Suprapubic skin (tissue), 4 donors: ENCODE results near the gene PDCD7.

Experiments used
- EP300 ChIP-seq: sonication (generic); formaldehyde crosslinking; IDR thresholded peaks from one replicate; pipeline ENCODE4 v1.6.1; 2017; ENCODE audit warnings: antibody characterized with exemption
- POLR2A ChIP-seq, 2 donors: fragments of 450-650 bp; IDR thresholded peaks; one replicate each; pipeline ENCODE4 v1.6.1; 2017; ENCODE audit warnings: antibody characterized with exemption in 2 of 2, mild to moderate bottlenecking in 2 of 2, moderate library complexity in 2 of 2
- POLR2AphosphoS5 ChIP-seq, 3 donors: sonication (generic); formaldehyde crosslinking; IDR thresholded peaks; one replicate each; pipeline ENCODE4 v1.6.1; 2017; ENCODE audit warnings: antibody characterized with exemption in 3 of 3
- TF ChIP-seq, protein P1 (sequence below), 2 donors: fragments of 200-600 bp in 1 of 2; fragments of 450-650 bp in 1 of 2; sonication (generic) in 1 of 2; IDR thresholded peaks; one replicate each; pipeline ENCODE4 v1.5.1; 2016 to 2019; ENCODE audit warnings: antibody characterized with exemption in 2 of 2, mild to moderate bottlenecking in 1 of 2, moderate library complexity in 1 of 2

- TF ChIP-seq POLR2AphosphoS5 (IDR thresholded peaks at IDR 0.05) (no peak), POLR2A (IDR thresholded peaks at IDR 0.05) (no peak), EP300 (no peak)
- TF ChIP-seq, protein P1, sequence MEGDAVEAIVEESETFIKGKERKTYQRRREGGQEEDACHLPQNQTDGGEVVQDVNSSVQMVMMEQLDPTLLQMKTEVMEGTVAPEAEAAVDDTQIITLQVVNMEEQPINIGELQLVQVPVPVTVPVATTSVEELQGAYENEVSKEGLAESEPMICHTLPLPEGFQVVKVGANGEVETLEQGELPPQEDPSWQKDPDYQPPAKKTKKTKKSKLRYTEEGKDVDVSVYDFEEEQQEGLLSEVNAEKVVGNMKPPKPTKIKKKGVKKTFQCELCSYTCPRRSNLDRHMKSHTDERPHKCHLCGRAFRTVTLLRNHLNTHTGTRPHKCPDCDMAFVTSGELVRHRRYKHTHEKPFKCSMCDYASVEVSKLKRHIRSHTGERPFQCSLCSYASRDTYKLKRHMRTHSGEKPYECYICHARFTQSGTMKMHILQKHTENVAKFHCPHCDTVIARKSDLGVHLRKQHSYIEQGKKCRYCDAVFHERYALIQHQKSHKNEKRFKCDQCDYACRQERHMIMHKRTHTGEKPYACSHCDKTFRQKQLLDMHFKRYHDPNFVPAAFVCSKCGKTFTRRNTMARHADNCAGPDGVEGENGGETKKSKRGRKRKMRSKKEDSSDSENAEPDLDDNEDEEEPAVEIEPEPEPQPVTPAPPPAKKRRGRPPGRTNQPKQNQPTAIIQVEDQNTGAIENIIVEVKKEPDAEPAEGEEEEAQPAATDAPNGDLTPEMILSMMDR (IDR thresholded peaks at IDR 0.05), result no peak
These were observed 34.3 kb downstream of the PDCD7 start for GRCh38 chr15:65099336-65099735.
